HG02642 (cell line): Measurements from ENCODE around the gene HOXC12.

Experiments used
- ATAC-seq: cut with Tn5 transposase; IDR thresholded peaks from one replicate; pipeline ENCODE4 v1.9.1; 2021; ENCODE audit warnings: mild to moderate bottlenecking; ENCODE audit not compliant: unreplicated experiment, poor library complexity

The HOXC12 gene

DNA sequence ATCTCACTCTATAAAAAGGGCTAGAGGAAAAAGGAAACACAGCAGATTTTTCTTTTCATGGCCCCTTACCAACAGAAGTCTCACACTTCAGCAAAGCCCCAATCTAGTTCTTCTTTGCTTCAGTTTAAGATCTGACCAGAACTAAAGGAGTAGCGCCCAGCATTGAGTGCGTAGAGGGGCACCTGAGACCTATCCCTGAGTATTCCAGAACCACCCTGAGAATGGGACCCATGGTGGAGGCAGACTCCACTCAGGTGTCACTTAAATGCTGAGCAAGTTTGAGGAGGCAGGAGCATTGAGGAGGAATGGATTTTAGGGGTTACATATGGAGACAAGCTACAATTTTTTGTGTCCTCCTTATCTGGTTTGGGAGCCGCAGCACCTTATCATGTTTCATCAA is 16.4 kb downstream of the HOXC12 start:
- no peak for ATAC-seq

DNA sequence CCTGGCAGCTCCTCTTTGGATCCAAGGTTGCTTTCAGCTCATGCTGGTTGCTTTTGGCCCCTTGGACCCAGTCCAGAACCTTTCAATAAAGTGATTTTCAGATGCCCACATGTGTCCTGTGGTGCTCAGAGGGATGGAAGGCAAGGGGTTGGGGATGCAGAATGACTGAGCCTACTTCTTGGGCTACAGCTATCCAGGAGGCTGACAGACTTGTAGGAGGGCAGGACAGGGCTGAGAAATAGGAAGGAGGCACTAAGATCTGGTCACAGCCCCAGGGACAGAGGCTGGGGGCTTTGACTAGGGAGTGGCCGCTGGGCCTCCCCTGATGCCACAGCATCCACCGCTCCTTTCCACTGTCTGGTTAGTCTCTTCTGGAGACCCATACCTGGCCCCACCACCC is 17.0 kb downstream of the HOXC12 start:
- no peak for ATAC-seq

- ATAC-seq = no peak
Measured at GRCh38 chr12:53972152-53972702, 17.5 kb downstream of the HOXC12 start.

GRCh38 chr12:53972722-53973235 is 18.1 kb downstream of the HOXC12 start, which contains the start of gene HOXC11:
TSS of gene HOXC11 (plus strand) at chr12:53973126. CDS start at chr12:53973242, 116 bp downstream.
- ATAC-seq = no peak

GRCh38 chr12:53973236-53974042 is 18.7 kb downstream of the HOXC12 start:
- no peak for ATAC-seq

GRCh38 chr12:53974084-53975063 is 19.7 kb downstream of the HOXC12 start, which contains the start of gene HOTAIR:
TSS of gene HOTAIR (minus strand) at chr12:53974954.
- ATAC-seq = no peak

GRCh38 chr12:53975064-53975471 is 20.4 kb downstream of the HOXC12 start:
- ATAC-seq = no peak

DNA sequence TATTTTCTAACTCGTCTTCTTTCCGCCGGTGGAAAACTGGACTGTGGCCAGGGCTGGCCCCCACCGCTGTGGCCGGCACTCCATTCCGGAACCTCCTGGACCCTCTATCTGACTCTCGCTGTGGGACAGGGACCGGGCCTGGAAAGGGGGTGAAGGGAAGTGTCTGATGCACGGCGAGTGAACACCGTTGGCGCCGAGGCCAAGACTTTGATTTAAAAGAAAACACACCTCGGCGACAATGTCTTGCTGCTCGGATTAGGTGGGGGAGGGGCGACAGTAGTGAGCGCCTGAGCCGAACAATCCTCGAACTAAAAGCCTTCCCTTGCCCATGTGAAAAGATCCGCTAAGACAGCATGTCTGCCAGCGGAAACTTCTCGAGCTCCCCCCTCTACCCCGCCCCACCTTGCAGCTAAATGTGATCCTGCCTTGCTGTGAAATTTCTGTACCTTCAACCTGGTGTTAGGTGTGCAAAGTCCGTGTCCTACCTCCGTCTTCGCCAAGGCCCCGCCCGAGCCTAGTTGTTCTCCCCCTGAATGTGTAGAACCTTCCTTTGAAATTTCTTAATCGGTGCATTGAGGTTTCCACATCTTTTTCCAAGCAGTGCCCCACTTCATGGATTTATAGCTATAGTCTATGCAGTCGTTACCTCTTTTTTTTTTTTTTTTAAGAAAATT is 20.9 kb downstream of the HOXC12 start:
- no peak for ATAC-seq

GRCh38 chr12:53976172-53976822 is 21.6 kb downstream of the HOXC12 start:
- no peak for ATAC-seq

DNA sequence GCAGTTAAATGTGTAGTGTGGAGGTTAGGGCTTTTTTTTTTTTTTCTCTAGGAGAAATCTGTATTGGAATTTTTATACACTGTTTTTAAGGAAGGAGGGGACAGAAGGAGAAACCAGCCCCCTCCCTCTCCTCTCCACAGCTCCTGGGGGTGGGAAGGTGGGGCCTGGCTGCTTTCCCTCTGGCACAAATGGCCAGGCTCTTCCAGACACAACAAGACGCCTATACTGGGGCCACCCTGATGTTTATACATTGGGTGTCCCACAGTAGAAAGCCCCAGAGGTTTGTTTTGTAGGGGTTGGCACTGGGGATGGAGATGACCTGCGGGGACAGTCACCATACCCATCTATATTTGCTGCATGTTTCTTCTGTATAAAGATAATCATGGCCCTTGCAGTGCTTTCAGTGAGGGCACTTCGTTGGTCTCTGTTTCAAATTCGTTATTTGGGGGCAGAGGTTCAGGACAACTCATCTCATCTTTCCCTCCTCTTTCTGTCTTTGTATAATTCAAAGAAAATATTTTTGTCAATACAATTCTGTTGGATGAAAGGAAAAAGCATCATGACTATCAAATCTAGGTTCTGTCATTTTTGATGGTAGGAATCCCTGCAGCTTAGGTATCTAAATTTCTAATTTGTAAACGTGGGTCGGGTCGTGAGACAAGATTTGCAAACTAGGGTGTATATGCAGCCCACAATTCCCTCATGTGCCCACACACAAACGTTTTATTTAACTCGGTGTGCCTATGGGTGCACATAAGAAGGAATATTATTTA is 22.3 kb downstream of the HOXC12 start:
- ATAC-seq = no peak

DNA sequence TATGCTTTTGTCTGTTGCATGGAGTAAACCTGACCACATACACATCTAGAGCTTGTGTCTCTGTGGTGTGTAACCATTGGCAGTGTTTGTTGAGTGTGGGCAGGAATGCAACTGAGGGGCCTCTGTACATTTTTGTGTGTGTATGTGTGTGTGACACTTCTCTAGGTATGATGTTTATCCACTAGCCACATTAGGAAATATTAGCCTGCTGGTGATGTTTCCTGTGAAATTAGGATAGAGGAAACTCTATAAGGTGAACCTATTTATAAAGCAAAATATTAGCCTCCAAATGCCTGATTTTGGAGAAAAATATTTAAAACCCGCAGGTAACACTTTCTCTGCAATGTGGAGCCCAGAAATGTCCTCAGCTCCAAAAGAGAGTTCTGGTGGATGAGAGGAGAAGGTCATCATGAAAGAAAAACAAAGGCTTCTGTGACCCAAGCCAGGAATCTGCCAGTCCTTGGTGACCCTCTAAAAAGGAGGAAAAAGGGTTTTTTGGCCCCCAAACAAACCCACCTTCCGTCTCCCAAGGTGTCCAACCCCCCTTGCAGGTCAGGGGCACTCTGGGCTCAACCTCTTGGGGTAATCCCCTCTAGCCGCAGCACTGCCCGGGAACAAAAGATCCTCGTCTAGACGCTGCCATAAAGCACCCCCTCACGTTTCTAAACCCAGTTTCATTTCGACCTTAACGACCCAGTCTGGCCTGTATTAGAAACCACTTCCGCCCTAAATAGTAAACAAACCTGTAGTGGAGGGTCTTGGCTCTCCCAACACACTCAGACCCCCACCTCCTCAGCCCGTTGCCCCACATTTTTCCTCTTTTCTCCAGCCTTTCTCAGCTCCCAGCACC is 23.1 kb downstream of the HOXC12 start:
- ATAC-seq = no peak

- ATAC-seq = no peak
Measured at GRCh38 chr12:53978477-53979356, 24.0 kb downstream of the HOXC12 start.

- no peak for ATAC-seq
Measured at GRCh38 chr12:53980104-53980801, 25.6 kb downstream of the HOXC12 start.

DNA sequence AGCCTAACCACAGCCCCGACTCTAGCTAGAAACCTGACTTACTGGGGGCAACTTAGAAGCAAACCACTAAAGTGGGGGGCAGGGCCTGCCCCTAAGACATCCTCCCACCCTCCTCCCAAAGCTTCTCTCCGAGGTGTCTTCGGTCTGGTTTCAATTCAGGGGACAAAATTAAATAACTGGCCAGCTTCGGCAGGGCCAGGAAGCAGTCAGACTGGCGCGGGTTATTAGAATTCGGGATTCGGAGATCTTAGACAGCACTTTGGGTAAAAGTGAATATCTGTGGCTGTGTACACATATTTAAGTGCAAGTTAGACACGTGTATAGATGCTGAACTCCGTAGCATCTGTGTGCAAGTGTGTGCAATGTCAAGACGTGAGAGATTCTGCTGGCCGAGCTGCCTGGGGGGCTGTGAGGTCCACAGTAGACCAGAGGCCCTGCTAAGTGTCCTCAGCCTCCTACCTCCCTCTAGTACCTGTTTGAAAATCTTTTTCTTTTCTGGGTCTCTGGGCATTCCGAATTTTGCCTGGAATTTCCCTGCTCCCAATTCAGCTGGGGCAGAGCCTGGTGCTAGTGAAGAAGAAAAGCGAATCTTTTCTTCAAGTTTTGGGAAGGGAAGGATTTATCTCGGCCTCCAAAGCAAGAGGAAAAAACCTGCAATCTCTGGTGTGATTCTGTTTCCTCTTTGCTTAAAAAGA is 26.2 kb downstream of the HOXC12 start:
- ATAC-seq = no peak

DNA sequence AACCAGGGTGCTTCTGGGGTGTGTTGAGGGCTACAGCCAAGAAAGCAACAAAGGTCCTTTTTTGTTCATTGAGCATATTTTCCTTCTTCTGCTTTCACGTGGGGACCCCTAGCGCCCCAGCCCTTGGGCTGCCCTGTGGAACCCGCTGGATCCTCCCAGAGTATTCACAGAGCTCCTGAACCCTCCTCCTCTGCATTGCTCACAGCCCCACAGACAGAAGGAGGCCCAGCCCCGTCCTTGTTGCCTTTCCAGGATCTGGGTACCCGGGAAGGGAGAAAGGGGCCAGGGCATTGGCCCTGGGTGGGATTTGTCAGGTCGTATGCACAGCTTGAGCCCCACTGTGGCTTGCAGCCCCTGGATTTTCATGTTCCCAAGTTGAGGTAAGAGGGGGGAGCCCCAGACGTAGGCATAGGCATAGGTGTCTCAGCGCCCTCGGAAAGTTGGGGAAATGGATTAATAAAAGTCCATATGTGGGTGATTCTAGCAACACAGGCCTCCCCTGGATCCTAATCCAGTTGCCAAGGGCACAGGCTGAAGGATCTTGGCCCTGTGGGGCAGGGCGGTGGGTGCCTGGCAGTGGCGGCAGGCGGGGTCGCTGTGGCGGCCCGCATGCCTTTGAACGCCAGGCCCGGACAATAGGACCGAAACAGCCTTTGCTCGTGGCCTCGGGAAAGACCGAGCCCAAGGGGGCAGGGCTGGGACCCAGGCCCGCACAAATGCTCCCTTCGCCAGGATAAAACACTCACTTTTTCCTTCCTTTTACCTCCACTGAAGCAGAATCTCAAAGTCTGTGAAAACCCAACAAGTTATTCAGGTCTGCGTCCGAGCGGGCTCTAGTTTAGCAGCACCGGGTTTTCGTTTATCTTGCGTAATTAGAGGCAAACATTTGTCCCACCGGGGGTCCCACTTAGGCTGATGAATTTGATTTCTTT is 27.2 kb downstream of the HOXC12 start:
- ATAC-seq = no peak
